ENCODE measurements around the gene BACH2. TPM values are rescaled to one million over a fixed set of nuclear protein-coding genes. Genes with fewer than 3 reads are reported as not detected.

Gene BACH2
- total and polyA plus RNA-seq, 2 experiments from 2014 or later, result 1.6 to 5.7 TPM

DNA sequence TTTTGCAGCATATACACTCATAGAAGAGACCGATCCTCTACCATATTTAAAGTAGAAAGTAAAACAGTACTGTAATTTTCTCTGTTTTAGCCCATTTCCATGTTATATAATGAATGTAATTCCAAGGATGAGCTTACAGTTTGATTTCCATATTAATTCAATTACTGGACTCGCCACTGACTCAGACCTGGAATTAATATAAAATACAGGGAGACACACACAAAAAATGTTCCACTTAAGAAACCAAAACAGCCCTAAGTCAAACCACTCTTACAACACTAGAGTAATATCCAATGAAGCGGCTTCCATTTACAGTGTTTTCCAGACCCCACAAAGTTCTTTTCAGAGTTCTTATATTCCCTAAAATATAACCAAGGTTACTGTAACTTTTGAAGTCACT lies 110.6 kb downstream of the BACH2 start:
- ATAC-seq (no peak), DNase-seq (ENCODE audit: low spot score) (no peak)
- H3K4me1 ChIP-seq (ENCODE audit: insufficient read depth), result peaks cover 21% of the 10 kb centered on the region
- no peaks in the 10 kb centered on the region for H3K9me2 ChIP-seq (ENCODE audit: insufficient read depth)
- no peaks in the 10 kb centered on the region for H3K27me3 ChIP-seq (ENCODE audit: insufficient read depth)
- no peaks in the 10 kb centered on the region for H4K20me1 ChIP-seq (replicated peaks; ENCODE audit: insufficient read depth)
- H3K4me3 ChIP-seq, result no peak overlapping the region
- H3F3A ChIP-seq (replicated peaks; ENCODE audit: low read depth), result no peaks in the 10 kb centered on the region
- no peak overlapping the region for H2AFZ ChIP-seq
- no peaks in the 10 kb centered on the region for H3K9me3 Mint-ChIP-seq
- no peaks in the 10 kb centered on the region for H3K79me2 ChIP-seq (replicated peaks; ENCODE audit: insufficient read depth)
- H3K4me3 Mint-ChIP-seq, result no peak overlapping the region
- H3K27ac Mint-ChIP-seq, result no peak overlapping the region
- no peak overlapping the region for H3K4me2 ChIP-seq
- no peaks in the 10 kb centered on the region for H3K36me3 ChIP-seq (ENCODE audit: insufficient read depth)
- H3K4me1 Mint-ChIP-seq, result peaks cover 19% of the 10 kb centered on the region; the same call in 2 of the 3 replicates
- no peaks in the 10 kb centered on the region for H3K27me3 Mint-ChIP-seq (ENCODE audit: insufficient read depth, low read depth, poor library complexity)
- TF ChIP-seq ZNF114 (CRISPR knock-in tag; IDR thresholded peaks at IDR 0.05) (no peak), STAT1 (IDR thresholded peaks at IDR 0.05; ENCODE audit: unreplicated experiment) (no peak), EZH2phosphoT487 (IDR thresholded peaks at IDR 0.05; ENCODE audit: unreplicated experiment) (no peak)
- TF ChIP-seq, protein P1, sequence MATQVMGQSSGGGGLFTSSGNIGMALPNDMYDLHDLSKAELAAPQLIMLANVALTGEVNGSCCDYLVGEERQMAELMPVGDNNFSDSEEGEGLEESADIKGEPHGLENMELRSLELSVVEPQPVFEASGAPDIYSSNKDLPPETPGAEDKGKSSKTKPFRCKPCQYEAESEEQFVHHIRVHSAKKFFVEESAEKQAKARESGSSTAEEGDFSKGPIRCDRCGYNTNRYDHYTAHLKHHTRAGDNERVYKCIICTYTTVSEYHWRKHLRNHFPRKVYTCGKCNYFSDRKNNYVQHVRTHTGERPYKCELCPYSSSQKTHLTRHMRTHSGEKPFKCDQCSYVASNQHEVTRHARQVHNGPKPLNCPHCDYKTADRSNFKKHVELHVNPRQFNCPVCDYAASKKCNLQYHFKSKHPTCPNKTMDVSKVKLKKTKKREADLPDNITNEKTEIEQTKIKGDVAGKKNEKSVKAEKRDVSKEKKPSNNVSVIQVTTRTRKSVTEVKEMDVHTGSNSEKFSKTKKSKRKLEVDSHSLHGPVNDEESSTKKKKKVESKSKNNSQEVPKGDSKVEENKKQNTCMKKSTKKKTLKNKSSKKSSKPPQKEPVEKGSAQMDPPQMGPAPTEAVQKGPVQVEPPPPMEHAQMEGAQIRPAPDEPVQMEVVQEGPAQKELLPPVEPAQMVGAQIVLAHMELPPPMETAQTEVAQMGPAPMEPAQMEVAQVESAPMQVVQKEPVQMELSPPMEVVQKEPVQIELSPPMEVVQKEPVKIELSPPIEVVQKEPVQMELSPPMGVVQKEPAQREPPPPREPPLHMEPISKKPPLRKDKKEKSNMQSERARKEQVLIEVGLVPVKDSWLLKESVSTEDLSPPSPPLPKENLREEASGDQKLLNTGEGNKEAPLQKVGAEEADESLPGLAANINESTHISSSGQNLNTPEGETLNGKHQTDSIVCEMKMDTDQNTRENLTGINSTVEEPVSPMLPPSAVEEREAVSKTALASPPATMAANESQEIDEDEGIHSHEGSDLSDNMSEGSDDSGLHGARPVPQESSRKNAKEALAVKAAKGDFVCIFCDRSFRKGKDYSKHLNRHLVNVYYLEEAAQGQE (IDR thresholded peaks at IDR 0.05; ENCODE audit: unreplicated experiment), result no peak
- no peak overlapping the region for H3K27ac ChIP-seq (ENCODE audit: low read depth)
- no peaks in the 10 kb centered on the region for H3K36me3 Mint-ChIP-seq (ENCODE audit: low read depth)

DNA sequence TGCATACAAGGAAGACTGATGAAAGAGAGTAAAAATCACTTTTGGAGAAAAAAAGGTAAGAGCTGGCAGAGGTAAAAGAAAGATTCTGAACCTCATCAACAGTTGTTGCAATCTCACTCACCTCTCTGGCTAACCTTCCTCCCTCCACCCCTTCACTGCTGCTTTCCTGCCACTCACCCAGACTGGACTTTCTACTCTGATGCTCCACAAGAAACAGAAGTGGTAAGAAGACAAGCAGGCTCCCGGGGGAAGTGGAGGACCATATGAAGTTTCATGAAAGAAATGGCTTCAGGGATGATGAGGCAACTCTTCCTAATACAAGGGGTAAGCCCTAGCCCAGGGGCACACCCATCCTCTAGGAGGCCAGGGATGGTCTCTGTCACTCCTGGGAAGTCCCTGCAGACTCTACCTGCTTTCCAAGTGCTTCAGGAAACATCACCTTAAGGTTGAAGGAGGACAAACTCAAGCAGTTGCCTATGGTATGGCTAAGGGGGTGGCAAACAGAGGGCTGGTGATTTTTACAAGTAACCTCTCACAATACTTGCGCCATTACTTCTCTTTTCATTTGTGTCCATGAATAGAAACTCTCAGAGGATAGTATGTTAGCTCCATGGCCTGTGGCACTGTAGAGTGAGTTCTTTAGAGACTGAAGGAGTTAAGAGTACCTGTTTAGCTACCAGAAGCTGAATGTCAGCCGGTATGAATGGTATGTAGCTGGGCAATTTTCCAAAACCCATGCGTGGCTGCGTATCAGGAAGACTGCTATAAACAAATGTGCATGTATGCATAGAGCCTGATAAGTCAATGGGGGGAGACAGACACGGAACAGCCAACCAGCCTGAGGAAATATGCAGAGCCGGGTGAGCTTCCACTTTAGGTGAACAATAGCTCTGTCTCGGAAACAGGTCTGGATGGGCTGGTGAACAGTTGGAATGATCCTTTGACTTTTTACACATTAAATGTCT lies 112.0 kb downstream of the BACH2 start:
- Mint-ChIP-seq H3K27ac (no peak overlapping the region), H3K9me3 (no peaks in the 10 kb centered on the region), H3K4me3 (no peak overlapping the region), H3K4me1 (peaks cover 19% of the 10 kb centered on the region; the same call in 2 of the 3 replicates), H3K27me3 (ENCODE audit: insufficient read depth, low read depth, poor library complexity) (no peaks in the 10 kb centered on the region), H3K36me3 (ENCODE audit: low read depth) (no peaks in the 10 kb centered on the region)
- Histone ChIP-seq H3K27me3 (ENCODE audit: insufficient read depth) (no peaks in the 10 kb centered on the region), H3K9me2 (ENCODE audit: insufficient read depth) (no peaks in the 10 kb centered on the region), H3K36me3 (ENCODE audit: insufficient read depth) (no peaks in the 10 kb centered on the region), H3F3A (replicated peaks; ENCODE audit: low read depth) (no peaks in the 10 kb centered on the region), H3K79me2 (replicated peaks; ENCODE audit: insufficient read depth) (no peaks in the 10 kb centered on the region), H3K4me3 (no peak overlapping the region), H2AFZ (no peak overlapping the region), H3K4me2 (no peak overlapping the region), H3K4me1 (ENCODE audit: insufficient read depth) (peaks cover 21% of the 10 kb centered on the region), H3K27ac (ENCODE audit: low read depth) (no peak overlapping the region), H4K20me1 (replicated peaks; ENCODE audit: insufficient read depth) (no peaks in the 10 kb centered on the region)
- no peak for TF ChIP-seq JUNB (IDR thresholded peaks at IDR 0.05; ENCODE audit: unreplicated experiment)
- TF ChIP-seq, protein P2, sequence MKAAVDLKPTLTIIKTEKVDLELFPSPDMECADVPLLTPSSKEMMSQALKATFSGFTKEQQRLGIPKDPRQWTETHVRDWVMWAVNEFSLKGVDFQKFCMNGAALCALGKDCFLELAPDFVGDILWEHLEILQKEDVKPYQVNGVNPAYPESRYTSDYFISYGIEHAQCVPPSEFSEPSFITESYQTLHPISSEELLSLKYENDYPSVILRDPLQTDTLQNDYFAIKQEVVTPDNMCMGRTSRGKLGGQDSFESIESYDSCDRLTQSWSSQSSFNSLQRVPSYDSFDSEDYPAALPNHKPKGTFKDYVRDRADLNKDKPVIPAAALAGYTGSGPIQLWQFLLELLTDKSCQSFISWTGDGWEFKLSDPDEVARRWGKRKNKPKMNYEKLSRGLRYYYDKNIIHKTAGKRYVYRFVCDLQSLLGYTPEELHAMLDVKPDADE (IDR thresholded peaks at IDR 0.05), result no peak
- DNase-seq (ENCODE audit: low spot score) (no peak), ATAC-seq (no peak)

Measured in GM23338 (cell line).